HG03103 (cell line): ENCODE data around the gene DKKL1.
"Not testable (repeated sequence)": the region's sequence is repeated elsewhere in the genome, so short reads cannot be mapped to it uniquely, and the experiment has no call there.

ENCODE experiments used
- ATAC-seq: cut with Tn5 transposase; IDR thresholded peaks from one replicate; pipeline ENCODE4 v1.9.1; 2021; ENCODE audit warnings: low read depth; ENCODE audit not compliant: unreplicated experiment

The DKKL1 gene

GRCh38 chr19:49363268-49364082, at the start of gene DKKL1:
Gene DKKL1 (plus strand): TSS chr19:49363877. CDS start chr19:49363999, 122 bp downstream.
- ATAC-seq = no peak

- no peak for ATAC-seq
Measured at GRCh38 chr19:49315111-49315510, 48.6 kb upstream of the DKKL1 start.

GRCh38 chr19:49316284-49316683, 47.4 kb upstream of the DKKL1 start:
- ATAC-seq = no peak

- no peak for ATAC-seq
Measured at GRCh38 chr19:49318296-49318695, 45.4 kb upstream of the DKKL1 start.

GRCh38 chr19:49324801-49325576, 38.7 kb upstream of the DKKL1 start, which contains the start of gene SLC6A16:
Gene SLC6A16 (minus strand): TSS chr19:49325191. CDS start chr19:49311347, 13,844 bp downstream.
- ATAC-seq = no peak

GRCh38 chr19:49325756-49326155, 37.9 kb upstream of the DKKL1 start:
- ATAC-seq = not testable (repeated sequence)

- no peak for ATAC-seq
Measured at GRCh38 chr19:49326165-49326704, 37.4 kb upstream of the DKKL1 start.

- no peak for ATAC-seq
Measured at GRCh38 chr19:49327878-49328544, 35.7 kb upstream of the DKKL1 start.

GRCh38 chr19:49328741-49329140, 34.9 kb upstream of the DKKL1 start:
- no peak for ATAC-seq

GRCh38 chr19:49331187-49331586, 32.5 kb upstream of the DKKL1 start:
- not testable (repeated sequence) for ATAC-seq

GRCh38 chr19:49331616-49332055, 32.0 kb upstream of the DKKL1 start:
- no peak for ATAC-seq

GRCh38 chr19:49332691-49333417, 30.8 kb upstream of the DKKL1 start:
- not testable (repeated sequence) for ATAC-seq

- ATAC-seq = no peak
Measured at GRCh38 chr19:49333418-49333805, 30.3 kb upstream of the DKKL1 start.

GRCh38 chr19:49333811-49334288, 29.8 kb upstream of the DKKL1 start:
- no peak for ATAC-seq

- no peak for ATAC-seq
Measured at GRCh38 chr19:49335071-49335783, 28.4 kb upstream of the DKKL1 start, which contains the start of gene CD37. Gene CD37 (plus strand): TSS chr19:49335406. CDS start chr19:49335541, 135 bp downstream.

GRCh38 chr19:49335784-49336481, 27.7 kb upstream of the DKKL1 start:
- no peak for ATAC-seq

GRCh38 chr19:49336482-49337266, 27.0 kb upstream of the DKKL1 start:
- no peak for ATAC-seq
